Adrenal gland (tissue), 12 donors: ENCODE data around the gene RERG. TPM values are rescaled to one million over a fixed set of nuclear protein-coding genes. Genes with fewer than 3 reads are reported as not detected.
A peak's percentile ranks its signal among the peaks of the same experiment; 100 is the strongest.

Experiments
- DNase-seq, 7 donors: peaks; one replicate each; pipeline ENCODE4 v3.0.0-alpha.2; 2019 to 2020
- H3K27ac ChIP-seq, 5 donors: fragments of 200-600 bp; sonication (generic) in 4 of 5; 1 replicate in 3 of 5; 2 replicates in 2 of 5; pipeline versions ENCODE4 v1.5.1 to v1.8.0; 2016 to 2020; ENCODE audit warnings: mild to moderate bottlenecking in 1 of 5
- H3K27me3 ChIP-seq: fragments of 200-600 bp; 2 replicates; pipeline ENCODE4 v1.8.0; 2021
- H3K36me3 ChIP-seq, 2 donors: fragments of 200-600 bp; replicated peaks in 1 of 2; 1 replicate in 1 of 2; 2 replicates in 1 of 2; pipeline versions ENCODE4 v1.5.1 to v1.8.0; 2018 to 2022
- H3K4me1 ChIP-seq, 2 donors: fragments of 200-600 bp; replicated peaks in 1 of 2; 1 replicate in 1 of 2; 2 replicates in 1 of 2; pipeline versions ENCODE4 v1.5.1 to v1.8.0; 2018 to 2021
- H3K4me3 ChIP-seq, 4 donors: fragments of 200-600 bp; sonication (generic) in 3 of 4; one replicate each; pipeline ENCODE4 v1.5.1; 2016 to 2018
- H3K9me3 ChIP-seq, 3 donors: fragments of 200-600 bp; sonication (generic) in 1 of 3; replicated peaks in 1 of 3; 1 replicate in 2 of 3; 2 replicates in 1 of 3; pipeline versions ENCODE4 v1.5.1 to v1.8.0; 2016 to 2021
- POLR2A ChIP-seq, 2 donors: fragments of 450-650 bp; IDR thresholded peaks; one replicate each; pipeline ENCODE4 v1.6.1; 2017; ENCODE audit warnings: antibody characterized with exemption in 2 of 2, mild to moderate bottlenecking in 2 of 2, moderate library complexity in 1 of 2
- WGBS, 4 donors: extraction: QIAGEN DNeasy Blood & Tissue Kit in 2 of 4; methylation state at CpG; one replicate each; pipeline versions ENCODE4 v1.1.5 to v1.1.7; 2013 to 2017; 5-methylcytosine and 5-hydroxymethylcytosine counted together
- intact Hi-C, 2 donors: fragments of 100-400 bp; cut with DNase I; formaldehyde crosslinking; loops; one replicate each; pipeline versions ENCODE4 v1.14.1 to v1.15.0; 2022 to 2023
- polyA plus RNA-seq, 3 donors: library from polyadenylated mRNA; stranded (reverse); fragments of 200-250 nt in 2 of 3; fragments of 350-450 nt in 1 of 3; fragmentation: Illumina TruSeq in 1 of 3; extraction: RNeasy Lipid Tissue Mini Kit (QIAGEN cat#74804) in 1 of 3; gene quantifications; one replicate each; pipeline ENCODE4 v1.2.3, GENCODE V29; 2013 to 2014
- total RNA-seq, 9 donors: library from RNA; depleted of rRNA in 4 of 9; stranded (reverse); fragments of >200 nt in 4 of 9; fragments of 120-200 nt in 1 of 9; fragmentation: NEBNext Ultra II Directional in 1 of 9; extraction: Animal tissue kit (Norgen Biotek cat#: 25700) in 1 of 9; gene quantifications; one replicate each; pipeline versions ENCODE4 v1.1.0 to v1.2.4, GENCODE V29; 2013 to 2023
- TF ChIP-seq, protein P1 (sequence below), 6 experiments: fragments of 450-650 bp in 4 of 6; fragments of 200-600 bp in 2 of 6; sonication (generic) in 1 of 6; IDR thresholded peaks; 1 replicate in 5 of 6; 2 replicates in 1 of 6; pipeline versions ENCODE4 v1.5.1 to v1.8.0; 2016 to 2021; ENCODE audit warnings: antibody characterized with exemption in 6 of 6, mild to moderate bottlenecking in 2 of 6, moderate library complexity in 1 of 6
- donor health status: healthy with polysubstance abuse.
- donor health status: Bipolar disorder and iron deficiency.
- donor health status: DM: yes; HTN: yes; CAD: no.
- donor health status: DM: no; HTN: no; CAD: no.
- donor health status: DM: no; HTN: no; CAD: no.
- donor health status: DM: yes; HTN: yes; CAD: no.

Gene RERG
- total and polyA plus RNA-seq, 12 donors = 12.9 to 146 (median 46.6) TPM

- Histone ChIP-seq H3K27me3 (no peaks in the 10 kb centered on the region), H3K27ac (no peak overlapping the region), H3K36me3 (no peaks in the 10 kb centered on the region), H3K4me1 (no peaks in the 10 kb centered on the region), H3K4me3 (no peak overlapping the region), H3K9me3 (no peaks in the 10 kb centered on the region)
- 68 to 80% (median 69%) methylated on average over 2 of the region's 2 CpGs for WGBS, 4 donors
- no peak for DNase-seq
- TF ChIP-seq POLR2A (IDR thresholded peaks at IDR 0.05) = no peak
- TF ChIP-seq, protein P1, sequence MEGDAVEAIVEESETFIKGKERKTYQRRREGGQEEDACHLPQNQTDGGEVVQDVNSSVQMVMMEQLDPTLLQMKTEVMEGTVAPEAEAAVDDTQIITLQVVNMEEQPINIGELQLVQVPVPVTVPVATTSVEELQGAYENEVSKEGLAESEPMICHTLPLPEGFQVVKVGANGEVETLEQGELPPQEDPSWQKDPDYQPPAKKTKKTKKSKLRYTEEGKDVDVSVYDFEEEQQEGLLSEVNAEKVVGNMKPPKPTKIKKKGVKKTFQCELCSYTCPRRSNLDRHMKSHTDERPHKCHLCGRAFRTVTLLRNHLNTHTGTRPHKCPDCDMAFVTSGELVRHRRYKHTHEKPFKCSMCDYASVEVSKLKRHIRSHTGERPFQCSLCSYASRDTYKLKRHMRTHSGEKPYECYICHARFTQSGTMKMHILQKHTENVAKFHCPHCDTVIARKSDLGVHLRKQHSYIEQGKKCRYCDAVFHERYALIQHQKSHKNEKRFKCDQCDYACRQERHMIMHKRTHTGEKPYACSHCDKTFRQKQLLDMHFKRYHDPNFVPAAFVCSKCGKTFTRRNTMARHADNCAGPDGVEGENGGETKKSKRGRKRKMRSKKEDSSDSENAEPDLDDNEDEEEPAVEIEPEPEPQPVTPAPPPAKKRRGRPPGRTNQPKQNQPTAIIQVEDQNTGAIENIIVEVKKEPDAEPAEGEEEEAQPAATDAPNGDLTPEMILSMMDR (IDR thresholded peaks at IDR 0.05) = no peak
- intact Hi-C loops = loop anchor here in 1 of 2 donors (10.0 kb wide), 1 partner anchor 50 kb away; no protein-coding TSS in a partner anchor
These were observed 4.1 kb upstream of the RERG start for GRCh38 chr12:15225136-15225862.

DNA sequence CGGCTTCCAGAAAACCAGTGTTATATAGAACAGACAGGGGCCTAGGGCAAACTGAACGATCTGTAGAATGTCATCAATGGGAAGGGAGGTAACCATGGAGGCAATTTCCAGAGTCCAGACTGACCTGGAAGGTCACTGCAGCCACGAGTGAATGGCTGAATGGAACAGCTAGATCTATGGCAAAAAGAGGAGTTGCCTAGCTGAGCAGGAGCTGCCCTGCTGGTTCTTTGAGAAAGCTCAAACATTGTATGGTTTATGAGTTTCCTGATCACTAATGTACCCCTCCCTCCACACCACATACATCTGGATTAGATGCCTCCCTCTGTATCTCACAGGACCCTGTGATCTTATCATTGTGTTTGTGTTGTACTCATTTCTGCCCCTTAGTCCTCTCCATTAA, 1.0 kb upstream of the RERG start:
- Histone ChIP-seq H3K36me3 (no peaks in the 10 kb centered on the region), H3K27me3 (no peaks in the 10 kb centered on the region), H3K4me1 (peaks cover 0 to 25% of the 10 kb centered on the region in 2 donors), H3K9me3 (no peaks in the 10 kb centered on the region), H3K4me3 (peak overlapping the region in 1 of 4 donors; percentile 62), H3K27ac (peak overlapping the region in 2 of 5 donors; percentile 88 to 89)
- TF ChIP-seq, protein P1 (IDR thresholded peaks at IDR 0.05) = no peak
- no peak for TF ChIP-seq POLR2A (IDR thresholded peaks at IDR 0.05)
- DNase-seq = no peak
- 43 to 66% (median 49%) methylated on average over 3 of the region's 3 CpGs for WGBS, 4 donors
- intact Hi-C loops = loop anchor here (2.0 to 10.0 kb wide), 3 partner anchors 53 to 220 kb away; no protein-coding TSS in a partner anchor

DNA sequence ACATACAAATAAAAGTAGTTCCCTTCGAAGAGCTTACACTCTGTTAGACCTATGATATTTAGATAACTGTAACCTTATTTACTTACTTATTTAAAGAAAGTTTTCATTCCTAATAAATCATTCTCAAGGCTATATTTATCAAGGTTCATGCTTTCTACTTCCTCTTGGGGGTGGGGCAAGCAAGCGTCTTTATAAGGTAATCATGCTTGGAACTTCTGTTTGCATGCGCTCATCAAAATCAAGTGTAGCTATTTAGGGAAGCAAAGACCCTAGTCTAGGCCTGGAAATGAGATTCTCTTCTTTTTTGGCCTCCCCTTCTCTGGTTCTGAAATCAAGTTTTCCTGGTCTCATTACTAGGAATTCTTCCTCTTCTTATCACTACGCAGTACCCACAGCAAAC, 766 bp downstream of the RERG start:
- 23 to 28% (median 25%) methylated on average over 4 of the region's 4 CpGs for WGBS, 4 donors
- intact Hi-C loops = loop anchor here (5.0 to 10.0 kb wide), 2 partner anchors 54 to 218 kb away; no protein-coding TSS in a partner anchor
- Histone ChIP-seq H3K27me3 (no peaks in the 10 kb centered on the region), H3K27ac (peak overlapping the region; percentile 10 to 89 (median 78)), H3K36me3 (no peaks in the 10 kb centered on the region), H3K4me3 (peak overlapping the region in 2 of 4 donors; percentile 58 to 62), H3K9me3 (no peaks in the 10 kb centered on the region), H3K4me1 (peaks cover 0 to 40% of the 10 kb centered on the region in 2 donors)
- DNase-seq = peak; percentile 29 to 64 (median 41)
- TF ChIP-seq POLR2A (IDR thresholded peaks at IDR 0.05) = no peak
- TF ChIP-seq, protein P1 (IDR thresholded peaks at IDR 0.05) = no peak

DNA sequence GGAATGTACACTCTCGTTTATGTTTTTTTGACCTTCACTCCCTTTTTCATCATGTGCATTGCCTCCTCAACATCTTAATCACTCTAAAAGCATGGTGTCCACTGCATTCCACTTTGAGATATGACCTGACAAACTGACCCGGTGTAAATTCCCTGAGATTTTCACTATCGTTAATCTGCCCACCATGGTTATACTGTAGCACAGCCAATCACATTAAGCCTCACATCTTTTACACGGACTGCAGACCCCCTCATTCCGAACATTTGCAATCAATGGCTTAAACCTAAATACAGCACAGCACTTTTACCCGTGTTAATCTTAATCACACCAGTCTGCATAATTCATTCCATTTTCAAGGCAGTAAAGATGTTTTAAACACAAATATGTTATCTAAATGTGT, 2.4 kb downstream of the RERG start:
- TF ChIP-seq, protein P1 (IDR thresholded peaks at IDR 0.05) = no peak
- TF ChIP-seq POLR2A (IDR thresholded peaks at IDR 0.05) = no peak

More for the DNA sequence above, 2.4 kb downstream of the RERG start:
- WGBS, 4 donors = 62 to 71% (median 67%) methylated on average over 6 of the region's 6 CpGs
- DNase-seq = no peak
- Histone ChIP-seq H3K9me3 (no peaks in the 10 kb centered on the region), H3K36me3 (no peaks in the 10 kb centered on the region), H3K4me3 (peak overlapping the region in 1 of 4 donors; percentile 62), H3K27ac (peak overlapping the region in 2 of 5 donors; percentile 88 to 89), H3K27me3 (no peaks in the 10 kb centered on the region), H3K4me1 (peaks cover 0 to 40% of the 10 kb centered on the region in 2 donors)
- intact Hi-C loops = loop anchor here in 1 of 2 donors (10.0 kb wide), 1 partner anchor 54 kb away; no protein-coding TSS in a partner anchor
